HG03025 (cell line): Measurements from ENCODE around the gene TRAF2.

Source experiments
- ATAC-seq: cut with Tn5 transposase; IDR thresholded peaks from one replicate; pipeline ENCODE4 v1.9.1; 2021; ENCODE audit warnings: mild to moderate bottlenecking, moderate library complexity; ENCODE audit not compliant: unreplicated experiment, low FRiP score

The TRAF2 gene

GRCh38 chr9:136973618-136974617, 87.6 kb downstream of the TRAF2 start:
- no peak for ATAC-seq

DNA sequence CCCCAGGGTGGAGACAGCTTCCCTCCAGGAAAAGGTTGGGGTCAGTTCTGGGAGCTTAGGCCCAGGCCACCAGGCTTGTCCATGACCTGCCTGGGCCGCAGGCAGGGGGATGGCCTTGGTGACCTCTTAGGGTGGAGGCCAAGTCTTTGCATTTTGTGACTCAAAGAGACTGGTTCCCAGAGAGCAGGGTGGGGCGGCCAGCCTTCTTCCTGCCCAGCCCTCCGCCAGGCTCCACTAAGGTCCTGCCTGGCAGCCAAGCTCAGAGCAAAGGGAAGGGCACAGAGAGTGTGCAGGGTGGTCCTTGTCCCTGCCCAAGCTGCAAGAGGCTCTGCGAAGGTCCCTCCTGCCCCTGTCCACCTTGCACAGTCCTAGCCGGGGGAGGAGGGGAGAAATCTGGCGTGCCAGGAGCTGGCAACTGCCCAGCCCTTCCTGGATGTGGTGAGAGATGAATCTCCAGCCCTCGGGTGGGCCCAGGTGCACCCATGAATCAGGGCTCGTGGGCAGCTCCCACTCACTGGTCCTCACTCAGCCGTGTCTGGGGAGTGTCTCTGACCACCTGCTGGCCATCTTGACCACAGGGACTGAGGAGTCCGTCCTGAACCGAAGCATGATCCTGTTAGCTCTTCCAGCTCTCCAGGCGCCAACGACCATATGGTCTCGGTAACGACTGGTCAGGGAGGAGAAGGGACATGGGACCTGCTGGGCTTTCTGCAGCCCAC, 88.7 kb downstream of the TRAF2 start:
- no peak for ATAC-seq

GRCh38 chr9:136975644-136976043, 89.3 kb downstream of the TRAF2 start:
- ATAC-seq, result no peak
